IMR-90 (cell line): ENCODE measurements around the gene HK3.

Experiments used
- CTCF ChIP-seq: conservative IDR thresholded peaks from 2 replicates; pipeline ENCODE4 v1.5.1; 2012; ENCODE audit warnings: mild to moderate bottlenecking, low read depth, low read length, improper control_type of control experiment
- POLR2A ChIP-seq: IDR thresholded peaks from 2 replicates; pipeline ENCODE4 v1.6.1; 2012; ENCODE audit warnings: mild to moderate bottlenecking, low read depth, low read length
- RFX5 ChIP-seq: IDR thresholded peaks from 2 replicates; pipeline ENCODE4 v1.8.0; 2012; ENCODE audit warnings: low read depth, mild to moderate bottlenecking, low read length, moderate library complexity

GRCh38 chr5:176902102-176902814 is 3.1 kb upstream of the HK3 start:
- TF ChIP-seq RFX5, result no peak
- no peak for TF ChIP-seq CTCF
- TF ChIP-seq POLR2A, result no peak
